Activated T-helper 1 cell treated with anti-CD3 and anti-CD28 coated beads, Interleukin-2, amount 50 U/mL, for 16 hours (primary cell): ENCODE measurements around the gene ICA1L.

Experiments
- DNase-seq, 2 donors: peaks; one replicate each; pipeline ENCODE4 v3.0.0-alpha.2; 2020; ENCODE audit warnings: low read depth in 1 of 2, low spot score in 1 of 2

The ICA1L gene

GRCh38 chr2:202743613-202744012, 128.0 kb downstream of the ICA1L start:
- DNase-seq = no peak

GRCh38 chr2:202736826-202737225, 134.7 kb downstream of the ICA1L start:
- no peak for DNase-seq

- no peak for DNase-seq
These were observed 145.5 kb downstream of the ICA1L start for GRCh38 chr2:202726070-202726469.

- DNase-seq = no peak
These were observed 147.8 kb downstream of the ICA1L start for GRCh38 chr2:202723746-202724145.
